ENCODE data around the gene SLC13A1.

- TF ChIP-seq EZH2phosphoT487 (IDR thresholded peaks at IDR 0.05; ENCODE audit: borderline replicate concordance, low read length) (no peak), CTCF (IDR thresholded peaks at IDR 0.05; ENCODE audit: low read depth, low read length, poor library complexity, severe bottlenecking) (no peak)
Observed at GRCh38 chr7:123122916-123123315, 76.9 kb downstream of the SLC13A1 start.

Measured in DOHH2 (cell line).